OCI-LY1 (cell line): Measurements from ENCODE around the gene PLA2G2D.

Source experiments
- H2AFZ ChIP-seq: fragments of 200-600 bp; sonication (generic), shearing (Covaris generic); 2 replicates; pipeline ENCODE4 v1.6.0; 2014; ENCODE audit warnings: antibody characterized with exemption, mild to moderate bottlenecking, low read length
- H3F3A ChIP-seq: fragments of 200-600 bp; sonication (generic), shearing (Covaris generic); 2 replicates; pipeline ENCODE4 v1.6.0; 2014; ENCODE audit warnings: mild to moderate bottlenecking, antibody characterized with exemption, low read length, moderate library complexity; ENCODE audit not compliant: insufficient read depth
- H3K27ac ChIP-seq: fragments of 200-600 bp; sonication (generic); 2 replicates; pipeline ENCODE4 v1.5.1; 2014; ENCODE audit warnings: low read length, mixed run types, mild to moderate bottlenecking, low read depth; ENCODE audit not compliant: poor library complexity, severe bottlenecking
- H3K27me3 ChIP-seq: fragments of 200-600 bp; sonication (generic); 2 replicates; pipeline ENCODE4 v1.6.0; 2014; ENCODE audit warnings: antibody characterized with exemption, mild to moderate bottlenecking, low read length, moderate library complexity; ENCODE audit not compliant: insufficient read depth
- H3K36me3 ChIP-seq: fragments of 200-600 bp; sonication (generic); 2 replicates; pipeline ENCODE4 v1.6.1; 2014; ENCODE audit warnings: mild to moderate bottlenecking, antibody characterized with exemption, low read length, moderate library complexity, mixed read lengths; ENCODE audit not compliant: insufficient read depth
- H3K4me1 ChIP-seq: fragments of 200-600 bp; sonication (generic); 2 replicates; pipeline ENCODE4 v1.5.1; 2014; ENCODE audit warnings: mild to moderate bottlenecking, low read length, moderate library complexity; ENCODE audit not compliant: insufficient read depth, severe bottlenecking
- H3K4me2 ChIP-seq: fragments of 200-600 bp; sonication (generic), shearing (Covaris generic); 2 replicates; pipeline ENCODE4 v1.6.1; 2014; ENCODE audit warnings: low read length
- H3K4me3 ChIP-seq: fragments of 200-600 bp; sonication (generic); 2 replicates; pipeline ENCODE4 v1.5.1; 2014; ENCODE audit warnings: low read length, low read depth, mild to moderate bottlenecking, mixed read lengths; ENCODE audit not compliant: poor library complexity, severe bottlenecking
- H3K79me2 ChIP-seq: fragments of 200-600 bp; shearing (Covaris generic); 2 replicates; pipeline ENCODE4 v1.6.1; 2016; ENCODE audit warnings: mixed run types, low read length, mixed read lengths; ENCODE audit not compliant: insufficient read depth
- H3K9ac ChIP-seq: fragments of 200-600 bp; sonication (generic), shearing (Covaris generic); 2 replicates; pipeline ENCODE4 v1.6.1; 2014; ENCODE audit warnings: mild to moderate bottlenecking, low read length, mixed read lengths
- H3K9me2 ChIP-seq: fragments of 200-600 bp; sonication (generic), shearing (Covaris generic); 2 replicates; pipeline ENCODE4 v1.6.1; 2014; ENCODE audit warnings: low read depth, mild to moderate bottlenecking, low read length, mixed read lengths
- H3K9me3 ChIP-seq: fragments of 200-600 bp; shearing (Covaris generic); 2 replicates; pipeline ENCODE4 v1.6.1; 2014; ENCODE audit warnings: low read length, mixed read lengths
- H4K20me1 ChIP-seq: fragments of 200-600 bp; sonication (generic), shearing (Covaris generic); 2 replicates; pipeline ENCODE4 v1.6.0; 2016; ENCODE audit warnings: mild to moderate bottlenecking, low read length; ENCODE audit not compliant: insufficient read depth
- EZH2 ChIP-seq: fragments of 200-600 bp; sonication (generic), shearing (Covaris generic); IDR thresholded peaks from 2 replicates; pipeline ENCODE4 v1.8.0; 2017; ENCODE audit warnings: borderline replicate concordance, mixed run types, mild to moderate bottlenecking, antibody characterized with exemption, low read length, moderate library complexity, mixed read lengths
- TF ChIP-seq, protein P1 (sequence below): fragments of 200-600 bp; sonication (generic), shearing (Covaris generic); IDR thresholded peaks from 2 replicates; pipeline ENCODE4 v1.5.1; 2017; ENCODE audit warnings: mild to moderate bottlenecking, antibody characterized with exemption, low read length, moderate library complexity, mixed read lengths

PLA2G2D gene

GRCh38 chr1:20126041-20126805 is 6.9 kb upstream of the PLA2G2D start:
- H2AFZ ChIP-seq: no peak overlapping the region
- no peaks in the 10 kb centered on the region for H3F3A ChIP-seq
- H3K4me1 ChIP-seq: no peaks in the 10 kb centered on the region
- H3K27ac ChIP-seq: no peak overlapping the region
- TF ChIP-seq, protein P1, sequence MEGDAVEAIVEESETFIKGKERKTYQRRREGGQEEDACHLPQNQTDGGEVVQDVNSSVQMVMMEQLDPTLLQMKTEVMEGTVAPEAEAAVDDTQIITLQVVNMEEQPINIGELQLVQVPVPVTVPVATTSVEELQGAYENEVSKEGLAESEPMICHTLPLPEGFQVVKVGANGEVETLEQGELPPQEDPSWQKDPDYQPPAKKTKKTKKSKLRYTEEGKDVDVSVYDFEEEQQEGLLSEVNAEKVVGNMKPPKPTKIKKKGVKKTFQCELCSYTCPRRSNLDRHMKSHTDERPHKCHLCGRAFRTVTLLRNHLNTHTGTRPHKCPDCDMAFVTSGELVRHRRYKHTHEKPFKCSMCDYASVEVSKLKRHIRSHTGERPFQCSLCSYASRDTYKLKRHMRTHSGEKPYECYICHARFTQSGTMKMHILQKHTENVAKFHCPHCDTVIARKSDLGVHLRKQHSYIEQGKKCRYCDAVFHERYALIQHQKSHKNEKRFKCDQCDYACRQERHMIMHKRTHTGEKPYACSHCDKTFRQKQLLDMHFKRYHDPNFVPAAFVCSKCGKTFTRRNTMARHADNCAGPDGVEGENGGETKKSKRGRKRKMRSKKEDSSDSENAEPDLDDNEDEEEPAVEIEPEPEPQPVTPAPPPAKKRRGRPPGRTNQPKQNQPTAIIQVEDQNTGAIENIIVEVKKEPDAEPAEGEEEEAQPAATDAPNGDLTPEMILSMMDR: no peak
- TF ChIP-seq EZH2: no peak
- H3K4me2 ChIP-seq: no peak overlapping the region
- no peaks in the 10 kb centered on the region for H3K9me3 ChIP-seq
- H3K4me3 ChIP-seq: no peak overlapping the region
- no peaks in the 10 kb centered on the region for H3K36me3 ChIP-seq
- H4K20me1 ChIP-seq: no peaks in the 10 kb centered on the region
- no peak overlapping the region for H3K9ac ChIP-seq
- no peaks in the 10 kb centered on the region for H3K27me3 ChIP-seq
- no peaks in the 10 kb centered on the region for H3K79me2 ChIP-seq
- no peaks in the 10 kb centered on the region for H3K9me2 ChIP-seq

DNA sequence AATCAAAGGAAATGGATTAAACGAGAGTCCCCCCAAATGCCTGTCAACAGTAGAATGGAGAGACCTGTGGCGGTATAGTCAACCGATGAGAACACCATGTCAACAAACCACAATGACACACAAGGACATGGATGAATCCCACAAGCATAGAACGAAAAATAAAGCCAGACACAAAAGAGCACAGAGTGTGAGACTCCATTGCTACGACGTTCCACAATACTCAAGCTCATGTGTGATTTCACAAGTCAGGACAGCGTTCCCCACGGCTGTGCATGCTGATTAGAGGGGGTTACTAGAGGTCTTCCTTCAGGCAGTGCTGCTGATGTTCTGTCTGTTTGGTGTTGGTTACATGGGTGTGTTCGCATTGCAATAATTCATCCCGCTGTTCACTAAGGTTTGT is 5.8 kb upstream of the PLA2G2D start:
- no peaks in the 10 kb centered on the region for H3K36me3 ChIP-seq
- H3K4me2 ChIP-seq: no peak overlapping the region
- no peaks in the 10 kb centered on the region for H3K79me2 ChIP-seq
- H3K9me3 ChIP-seq: no peaks in the 10 kb centered on the region
- no peaks in the 10 kb centered on the region for H4K20me1 ChIP-seq
- no peaks in the 10 kb centered on the region for H3K27me3 ChIP-seq
- no peaks in the 10 kb centered on the region for H3K9me2 ChIP-seq
- H2AFZ ChIP-seq: no peak overlapping the region
- H3K9ac ChIP-seq: no peak overlapping the region
- TF ChIP-seq, protein P1: no peak
- TF ChIP-seq EZH2: no peak
- H3F3A ChIP-seq: no peaks in the 10 kb centered on the region
- no peaks in the 10 kb centered on the region for H3K4me1 ChIP-seq
- no peak overlapping the region for H3K4me3 ChIP-seq
- no peak overlapping the region for H3K27ac ChIP-seq

GRCh38 chr1:20124456-20125057 is 5.2 kb upstream of the PLA2G2D start:
- H3K4me1 ChIP-seq: no peaks in the 10 kb centered on the region
- H4K20me1 ChIP-seq: no peaks in the 10 kb centered on the region
- H3K27me3 ChIP-seq: no peaks in the 10 kb centered on the region
- no peak overlapping the region for H3K9ac ChIP-seq
- no peak overlapping the region for H3K4me2 ChIP-seq
- no peak overlapping the region for H2AFZ ChIP-seq
- no peaks in the 10 kb centered on the region for H3F3A ChIP-seq
- H3K27ac ChIP-seq: no peak overlapping the region
- H3K79me2 ChIP-seq: no peaks in the 10 kb centered on the region
- TF ChIP-seq, protein P1: no peak
- no peak for TF ChIP-seq EZH2
- H3K9me3 ChIP-seq: no peaks in the 10 kb centered on the region
- H3K9me2 ChIP-seq: no peaks in the 10 kb centered on the region
- H3K36me3 ChIP-seq: no peaks in the 10 kb centered on the region
- H3K4me3 ChIP-seq: no peak overlapping the region
